Mesodermal cell (in vitro differentiated cells): Measurements from ENCODE around the gene PLD5.
"Not testable (repeated sequence)": the region's sequence is repeated elsewhere in the genome, so short reads cannot be mapped to it uniquely, and the experiment has no call there.

Experiments
- H3K27ac ChIP-seq: 2 replicates; pipeline ENCODE4 v1.7.0; 2013; ENCODE audit warnings: mild to moderate bottlenecking, low read depth, low read length, moderate library complexity; ENCODE audit not compliant: severe bottlenecking
- H3K36me3 ChIP-seq: 2 replicates; pipeline ENCODE4 v1.7.1; 2013; ENCODE audit warnings: mild to moderate bottlenecking, low read length, moderate library complexity; ENCODE audit not compliant: control insufficient read depth, insufficient read depth
- H3K4me1 ChIP-seq: one replicate; pipeline ENCODE4 v1.7.1; 2013; ENCODE audit warnings: mild to moderate bottlenecking, low read length; ENCODE audit not compliant: insufficient read depth, control insufficient read depth, poor library complexity, severe bottlenecking
- H3K4me3 ChIP-seq: 2 replicates; pipeline ENCODE4 v1.7.0; 2013; ENCODE audit warnings: low read length, control low read depth, mild to moderate bottlenecking; ENCODE audit not compliant: insufficient read depth, poor library complexity, severe bottlenecking; ENCODE audit errors: extremely low read depth
- H3K9me3 ChIP-seq: 2 replicates; pipeline ENCODE4 v1.7.1; 2013; ENCODE audit warnings: mild to moderate bottlenecking, low read length, moderate library complexity; ENCODE audit not compliant: control insufficient read depth
- WGBS, 2 experiments: methylation state at CpG; one replicate each; pipeline ENCODE4 v1.1.5; 2013; ENCODE audit warnings: missing lambda C conversion rate in 2 of 2; ENCODE audit not compliant: insufficient coverage in 2 of 2; 5-methylcytosine and 5-hydroxymethylcytosine counted together

PLD5 gene

DNA sequence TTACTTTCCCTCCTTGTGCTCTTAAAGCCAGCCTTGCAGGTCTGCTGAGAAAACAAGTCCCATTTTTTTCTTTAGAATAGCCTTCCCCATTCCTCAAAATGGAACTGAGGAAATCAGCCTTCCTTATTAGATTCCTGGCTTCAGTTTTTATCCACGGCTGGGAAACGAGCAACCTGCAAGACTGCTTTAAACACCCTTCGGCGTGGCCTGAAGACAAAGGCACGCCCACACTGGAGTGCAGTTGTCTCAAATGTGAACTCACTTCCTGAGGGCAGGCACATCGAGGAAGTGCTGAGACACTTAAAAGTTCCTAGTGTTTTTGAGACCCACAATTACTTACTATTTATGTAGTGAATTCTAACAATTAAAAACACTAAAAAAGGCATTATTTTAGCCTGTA lies 148.4 kb downstream of the PLD5 start:
- H3K9me3 ChIP-seq, result not testable (repeated sequence)
- 94 to 100% methylated on average over 3 to 4 of the region's 6 CpGs for WGBS, 2 experiments

GRCh38 chr1:242350446-242350845 lies 174.1 kb downstream of the PLD5 start:
- H3K9me3 ChIP-seq, H3K27ac ChIP-seq, H3K4me3 ChIP-seq, H3K4me1 ChIP-seq, H3K36me3 ChIP-seq: not testable (repeated sequence)
- WGBS, 2 experiments, result 78 to 83% methylated on average over 1 of the region's 3 CpGs

More for the DNA sequence above, 148.4 kb downstream of the PLD5 start:
- not testable (repeated sequence) for H3K27ac ChIP-seq, H3K4me3 ChIP-seq, H3K36me3 ChIP-seq, H3K4me1 ChIP-seq

DNA sequence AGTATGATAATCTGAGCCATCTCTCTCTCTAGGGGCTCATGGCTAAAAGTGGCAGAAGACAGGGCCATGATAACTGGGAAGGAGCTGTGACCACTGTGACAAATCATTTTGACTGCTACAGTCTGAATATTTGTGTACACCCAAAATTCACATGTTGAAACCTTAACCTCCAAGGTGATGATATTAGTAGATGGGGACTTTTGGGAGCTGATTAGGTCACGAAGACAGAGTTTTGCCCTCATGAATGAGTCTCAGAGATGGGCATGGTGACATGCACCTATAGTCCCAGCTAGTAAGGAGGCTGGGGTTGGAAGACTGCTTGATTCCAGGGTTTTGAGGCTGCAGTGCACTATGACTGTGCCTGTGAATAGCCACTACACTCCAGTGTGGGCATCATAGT lies 174.9 kb downstream of the PLD5 start:
- 67 to 83% methylated on average over 1 of the region's 1 CpG for WGBS, 2 experiments
- no peaks in the 10 kb centered on the region for H3K4me1 ChIP-seq

DNA sequence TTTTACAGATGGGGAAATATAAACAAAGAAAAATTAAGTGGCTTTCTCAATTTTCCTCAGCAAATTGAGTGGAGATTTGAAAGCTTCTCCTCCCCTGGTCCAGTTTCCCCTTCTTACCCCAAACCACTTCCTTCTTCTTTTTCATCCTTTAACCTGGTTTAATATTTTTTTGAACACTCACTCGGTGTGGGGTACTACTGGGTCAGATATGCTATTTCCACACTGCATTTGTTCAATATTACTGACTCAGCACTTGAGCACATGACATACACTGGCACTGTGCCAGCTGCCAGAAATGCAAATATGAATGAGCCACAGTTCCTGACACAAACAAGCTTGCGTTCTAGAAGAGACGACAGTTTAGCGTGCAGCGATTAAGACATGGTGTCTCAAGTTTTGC lies 193.6 kb downstream of the PLD5 start:
- not testable (repeated sequence) for H3K27ac ChIP-seq, H3K4me3 ChIP-seq, H3K9me3 ChIP-seq, H3K36me3 ChIP-seq, H3K4me1 ChIP-seq
- WGBS, 2 experiments, result 90 to 96% methylated on average over 3 to 5 of the region's 5 CpGs

More for the DNA sequence above, 174.9 kb downstream of the PLD5 start:
- H3K9me3 ChIP-seq, result no peaks in the 10 kb centered on the region
- H3K27ac ChIP-seq, result no peak overlapping the region
- no peak overlapping the region for H3K4me3 ChIP-seq
- H3K36me3 ChIP-seq, result no peaks in the 10 kb centered on the region

DNA sequence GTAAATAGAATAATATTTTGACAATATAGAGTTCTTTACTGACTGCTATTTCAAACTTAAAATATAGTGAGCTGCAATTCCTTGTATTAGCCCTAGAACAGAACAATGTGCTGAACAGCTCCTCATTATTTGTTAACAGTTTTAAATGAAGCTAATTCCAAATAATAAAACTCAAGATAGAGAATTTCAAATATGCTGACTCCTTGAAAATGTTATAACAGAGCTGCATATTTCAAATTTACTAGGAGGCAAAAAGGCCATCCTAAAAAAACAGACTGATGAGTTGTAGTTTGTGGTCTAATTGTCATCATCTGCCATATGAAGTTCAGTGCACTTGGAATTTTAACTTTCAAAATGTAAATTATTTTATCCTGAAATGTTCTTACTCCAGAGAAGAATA lies 197.1 kb downstream of the PLD5 start:
- not testable (repeated sequence) for H3K9me3 ChIP-seq, H3K4me3 ChIP-seq, H3K4me1 ChIP-seq, H3K27ac ChIP-seq, H3K36me3 ChIP-seq

DNA sequence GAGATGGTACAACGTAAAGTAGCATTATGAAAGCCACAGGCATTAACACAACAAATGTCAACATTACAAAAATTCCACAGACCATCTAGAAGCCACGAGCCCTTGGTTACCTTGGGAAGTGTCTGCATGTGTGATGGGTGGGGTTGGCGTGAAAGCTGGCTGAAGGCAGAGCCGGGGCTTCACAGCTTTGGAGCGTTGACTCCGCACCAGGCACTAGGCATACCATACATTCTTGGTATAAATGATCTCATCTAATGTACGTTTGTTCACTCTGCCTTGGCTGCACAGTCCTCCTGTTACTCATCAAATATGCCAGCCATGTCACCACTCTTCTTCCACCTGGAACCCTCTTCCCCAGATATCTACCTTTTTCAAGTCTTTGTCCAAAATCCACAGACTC lies 202.5 kb downstream of the PLD5 start:
- not testable (repeated sequence) for H3K27ac ChIP-seq, H3K36me3 ChIP-seq, H3K4me1 ChIP-seq, H3K9me3 ChIP-seq, H3K4me3 ChIP-seq
- 83 to 88% methylated on average over 1 to 4 of the region's 7 CpGs for WGBS, 2 experiments

DNA sequence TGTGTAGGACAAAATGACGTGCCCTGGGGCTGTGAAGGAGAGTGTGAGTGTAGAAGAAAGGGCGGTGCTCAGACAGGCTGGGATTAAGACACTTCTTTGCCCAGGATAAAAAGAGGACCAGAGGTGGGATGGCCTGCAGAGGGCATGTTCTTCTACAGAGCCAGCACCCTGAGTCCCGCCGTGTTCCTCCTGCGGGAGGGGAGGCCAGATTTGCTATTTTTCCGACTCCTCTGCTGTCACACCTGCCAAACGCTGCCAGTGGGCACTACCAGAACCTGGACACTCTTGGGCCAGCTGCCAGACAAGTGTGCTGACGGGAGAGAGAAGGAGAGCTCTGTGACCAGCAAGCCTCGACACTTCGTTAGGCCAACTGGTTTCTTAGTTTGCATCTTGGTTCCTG lies 206.4 kb downstream of the PLD5 start:
- Histone ChIP-seq H3K36me3 (no peaks in the 10 kb centered on the region), H3K9me3 (no peaks in the 10 kb centered on the region), H3K4me3 (no peak overlapping the region), H3K27ac (no peak overlapping the region), H3K4me1 (no peaks in the 10 kb centered on the region)
- 88 to 92% methylated on average over 10 of the region's 10 CpGs for WGBS, 2 experiments

DNA sequence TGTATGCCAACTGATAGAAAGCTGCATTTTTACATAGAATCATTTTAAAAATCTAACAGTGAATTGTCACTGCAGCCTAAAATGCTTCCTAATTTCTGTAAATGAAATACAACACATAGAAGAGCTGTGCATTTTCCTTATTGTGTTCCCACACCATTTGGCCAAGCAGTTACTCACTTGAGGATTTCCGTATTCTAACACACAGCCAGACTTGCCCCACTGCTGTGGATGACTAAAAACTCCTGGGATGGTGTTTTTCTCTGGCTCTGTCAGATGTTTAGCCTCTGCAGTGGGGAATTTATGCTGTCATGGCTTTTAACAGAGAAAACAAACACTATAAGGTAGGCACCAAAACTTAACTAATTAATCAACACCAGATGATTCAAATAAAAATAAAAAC lies 209.6 kb downstream of the PLD5 start:
- no CpG with 5 or more reads among the region's 1 CpG for WGBS, 2 experiments
- not testable (repeated sequence) for H3K27ac ChIP-seq, H3K9me3 ChIP-seq, H3K36me3 ChIP-seq, H3K4me1 ChIP-seq, H3K4me3 ChIP-seq

GRCh38 chr1:242314085-242314649 lies 210.3 kb downstream of the PLD5 start:
- H3K9me3 ChIP-seq, H3K27ac ChIP-seq, H3K4me1 ChIP-seq, H3K36me3 ChIP-seq, H3K4me3 ChIP-seq: not testable (repeated sequence)
- 84 to 100% methylated on average over 1 to 2 of the region's 3 CpGs for WGBS, 2 experiments

- 100% methylated on average over 1 of the region's 7 CpGs; no CpG with 5 or more reads in 1 of the 2 experiments for WGBS, 2 experiments
- H3K36me3 ChIP-seq, H3K4me1 ChIP-seq, H3K27ac ChIP-seq, H3K4me3 ChIP-seq, H3K9me3 ChIP-seq: not testable (repeated sequence)
Measured at GRCh38 chr1:242308681-242309080, 215.8 kb downstream of the PLD5 start.

DNA sequence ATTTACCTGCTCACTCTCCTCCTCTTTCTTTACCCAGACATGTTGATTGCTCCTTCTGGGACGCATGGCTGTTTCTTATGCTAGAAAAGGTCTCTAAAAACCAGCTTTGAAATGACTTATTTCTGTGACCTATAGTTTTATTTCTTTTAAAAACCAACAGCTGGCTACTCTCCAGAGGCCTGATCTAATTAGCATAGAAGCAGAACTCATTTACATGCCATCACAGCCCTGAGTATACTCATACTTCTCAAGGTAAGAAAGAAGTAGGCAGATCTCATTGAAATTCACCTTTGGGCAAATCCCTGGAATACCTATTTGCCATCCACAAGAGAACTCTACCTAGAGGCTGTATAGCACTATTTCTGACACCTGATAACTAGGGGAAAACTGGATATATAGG lies 230.7 kb downstream of the PLD5 start:
- not testable (repeated sequence) for H3K9me3 ChIP-seq, H3K4me1 ChIP-seq, H3K36me3 ChIP-seq, H3K4me3 ChIP-seq, H3K27ac ChIP-seq
- WGBS, 2 experiments, result no CpG with 5 or more reads among the region's 1 CpG

- H3K4me3 ChIP-seq, H3K27ac ChIP-seq, H3K9me3 ChIP-seq, H3K36me3 ChIP-seq, H3K4me1 ChIP-seq: not testable (repeated sequence)
- 100% methylated on average over 1 of the region's 3 CpGs for WGBS, 2 experiments
Measured at GRCh38 chr1:242288067-242288466, 236.4 kb downstream of the PLD5 start.
